EH (cell line): ENCODE data around the gene IRS2.
"Not testable (repeated sequence)": the region's sequence is repeated elsewhere in the genome, so short reads cannot be mapped to it uniquely, and the experiment has no call there.

Experiments used
- DNase-seq: peaks from one replicate; pipeline ENCODE4 v3.0.0-alpha.2; 2015; ENCODE audit warnings: low read depth

The IRS2 gene

DNA sequence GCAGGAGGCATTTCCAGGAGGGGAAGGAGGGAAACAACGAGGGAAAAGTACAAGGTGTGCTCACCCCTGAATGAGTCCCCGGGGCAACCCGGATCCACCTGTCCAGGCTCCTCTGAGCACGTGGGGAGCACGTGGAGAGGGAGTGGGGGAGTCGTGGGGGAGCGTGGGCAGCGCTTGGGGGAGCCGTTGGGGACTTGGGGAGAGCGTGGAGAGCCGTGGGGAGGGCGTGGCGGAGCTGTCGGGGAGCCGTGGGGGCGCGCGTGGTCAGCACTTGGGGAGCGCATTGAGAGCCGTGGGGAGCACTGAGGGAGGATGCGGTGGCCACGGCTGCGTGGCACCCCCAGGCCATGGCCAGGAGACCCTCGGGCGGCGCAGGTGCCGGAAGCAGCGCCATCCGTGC is 52.8 kb downstream of the IRS2 start:
- no peak for DNase-seq

GRCh38 chr13:109732470-109733170 is 53.8 kb downstream of the IRS2 start:
- DNase-seq, result not testable (repeated sequence)

DNA sequence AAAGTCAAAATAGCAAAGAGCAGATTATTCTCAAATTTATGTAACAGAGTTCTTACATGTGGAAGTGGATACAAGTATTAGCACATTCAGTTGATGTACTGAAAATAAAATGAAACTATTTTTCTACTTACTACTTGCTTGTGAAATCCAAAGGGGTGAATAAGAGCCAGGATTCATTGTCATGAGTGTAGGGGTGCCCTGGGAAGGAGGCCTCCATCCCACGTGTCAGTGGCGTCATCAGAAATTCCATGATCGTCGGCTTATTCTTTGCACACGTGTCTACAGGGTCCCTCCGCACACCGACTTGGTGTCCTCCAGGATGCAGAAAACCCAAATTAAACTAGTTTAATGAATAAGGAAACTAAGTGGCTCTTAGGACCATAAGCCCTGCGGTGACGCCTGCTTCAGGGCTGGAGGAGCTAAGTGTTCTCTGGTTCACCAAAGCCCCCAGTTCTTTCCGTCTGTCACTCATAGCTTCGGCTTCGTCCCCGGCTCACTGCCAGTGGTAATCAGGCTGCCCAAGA is 55.5 kb downstream of the IRS2 start:
- DNase-seq, result no peak

GRCh38 chr13:109728791-109729731 is 57.3 kb downstream of the IRS2 start:
- DNase-seq, result peak; percentile 11

DNA sequence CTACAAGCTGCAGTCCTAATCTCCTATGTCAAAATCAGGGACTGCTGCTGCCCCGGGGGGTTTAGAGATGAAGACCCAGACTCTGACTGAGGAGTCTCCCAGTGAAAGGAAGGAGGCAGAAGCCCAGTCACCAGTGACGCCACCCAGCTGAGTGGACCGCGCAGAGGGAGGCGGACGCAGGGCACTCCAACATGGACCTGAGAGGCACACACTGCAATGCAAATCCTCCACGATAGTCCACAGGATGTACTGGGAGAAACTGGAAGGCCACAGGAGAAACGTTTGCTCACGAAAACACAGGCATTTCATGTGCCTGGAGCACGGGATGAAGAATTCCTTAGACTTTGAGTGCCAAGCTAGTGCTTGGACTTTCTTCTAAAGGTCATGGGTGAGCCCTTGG is 58.3 kb downstream of the IRS2 start:
- DNase-seq, result no peak

- no peak for DNase-seq
Observed at GRCh38 chr13:109727251-109727650, 59.1 kb downstream of the IRS2 start.

GRCh38 chr13:109725995-109726637 is 60.3 kb downstream of the IRS2 start:
- no peak for DNase-seq

DNA sequence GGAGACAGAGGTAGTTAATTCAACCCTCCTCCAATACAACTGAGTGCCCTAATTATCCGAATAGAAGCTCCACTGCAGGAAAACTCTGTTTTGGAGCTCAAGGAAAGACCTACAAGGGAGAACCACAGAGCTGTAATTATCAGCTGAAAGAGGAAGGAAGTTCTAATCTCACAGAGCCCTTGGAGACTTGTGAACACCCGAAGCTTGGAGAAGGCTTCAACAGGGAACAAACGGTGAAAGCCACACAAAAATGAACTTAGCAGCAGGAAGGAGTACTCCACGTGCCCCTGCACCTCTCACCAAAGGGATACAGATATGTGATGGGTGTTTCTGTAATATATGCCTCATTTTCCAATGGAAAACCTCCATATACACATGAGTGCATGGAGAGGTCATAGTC is 61.1 kb downstream of the IRS2 start:
- no peak for DNase-seq

DNA sequence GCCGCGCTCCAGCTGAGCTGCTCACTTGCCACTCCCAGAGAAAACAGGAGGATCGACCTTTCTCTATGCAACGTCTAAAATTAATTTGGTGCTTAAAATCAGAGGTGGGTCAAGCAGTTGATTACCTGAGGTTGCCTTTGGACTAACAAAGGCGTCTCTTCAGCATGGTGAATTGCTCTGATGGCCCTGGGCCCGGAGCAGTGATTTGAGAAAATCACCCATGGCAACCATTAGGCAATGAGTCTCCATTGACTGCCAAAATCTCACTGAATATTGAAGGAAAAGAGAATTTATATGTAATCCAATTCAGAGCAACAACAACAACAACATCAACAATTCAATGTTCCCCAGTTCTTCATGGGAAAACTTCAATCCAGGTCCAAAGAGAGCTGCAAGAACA is 61.8 kb downstream of the IRS2 start:
- DNase-seq, result no peak

DNA sequence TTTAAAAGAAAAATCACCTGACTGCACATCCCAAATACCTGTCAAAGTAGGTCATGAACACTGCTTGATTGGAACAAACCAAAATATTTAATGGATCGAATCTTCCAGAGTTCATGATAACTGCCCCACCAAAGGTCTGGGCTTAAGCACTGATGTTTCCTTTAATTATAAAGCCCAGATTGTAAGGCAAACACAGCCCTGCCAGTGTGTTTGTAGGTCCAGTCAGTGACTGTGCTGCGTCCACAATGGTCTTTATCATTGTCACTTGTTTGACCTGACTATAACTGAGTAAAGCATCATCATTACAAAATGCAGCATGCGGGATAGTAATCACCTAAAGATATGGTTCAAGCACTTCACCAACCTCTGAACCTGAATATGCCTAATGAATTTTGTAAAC is 63.3 kb downstream of the IRS2 start:
- DNase-seq, result no peak

DNA sequence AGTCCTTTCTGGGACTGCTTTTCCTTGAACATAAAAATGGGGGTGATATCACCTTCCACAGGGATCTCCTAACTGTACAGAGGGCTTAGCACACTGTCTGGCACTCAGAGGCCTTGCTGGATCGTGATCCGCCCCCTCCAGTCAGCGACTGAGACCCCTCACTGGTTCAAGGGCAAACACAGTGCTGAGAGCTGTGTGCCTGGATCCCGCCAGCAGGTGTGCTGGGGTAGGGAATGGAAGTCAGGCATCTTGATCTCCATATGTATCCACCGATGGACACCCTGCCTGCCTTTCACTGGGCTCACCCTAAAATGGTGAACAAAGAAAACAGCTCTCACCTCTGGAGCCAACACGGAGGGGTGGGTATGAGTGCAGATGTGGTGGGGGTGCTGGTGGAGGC is 64.3 kb downstream of the IRS2 start:
- DNase-seq, result no peak

GRCh38 chr13:109720758-109721184 is 65.6 kb downstream of the IRS2 start:
- no peak for DNase-seq

GRCh38 chr13:109719962-109720646 is 66.3 kb downstream of the IRS2 start:
- no peak for DNase-seq

DNA sequence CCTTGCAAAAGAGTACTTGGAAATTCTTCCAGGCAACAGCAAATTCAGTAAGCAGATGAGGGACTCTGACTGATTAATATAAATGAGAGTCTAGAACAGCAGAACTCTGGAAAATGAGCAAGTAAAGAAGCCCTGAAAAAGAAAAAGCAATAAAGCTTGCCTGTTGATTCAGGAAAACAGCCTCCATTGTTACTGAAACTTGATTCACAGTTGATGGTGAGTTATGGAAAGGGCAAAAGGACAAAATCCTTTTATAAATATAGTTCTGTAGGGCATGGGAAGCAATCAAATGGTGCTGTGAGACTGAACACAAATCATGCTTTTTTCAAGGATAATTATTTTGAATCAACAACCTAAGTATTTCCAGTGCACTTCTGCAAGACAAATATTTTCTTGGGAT is 67.7 kb downstream of the IRS2 start:
- DNase-seq, result no peak

- DNase-seq, result no peak
Observed at GRCh38 chr13:109717686-109718085, 68.7 kb downstream of the IRS2 start.

DNA sequence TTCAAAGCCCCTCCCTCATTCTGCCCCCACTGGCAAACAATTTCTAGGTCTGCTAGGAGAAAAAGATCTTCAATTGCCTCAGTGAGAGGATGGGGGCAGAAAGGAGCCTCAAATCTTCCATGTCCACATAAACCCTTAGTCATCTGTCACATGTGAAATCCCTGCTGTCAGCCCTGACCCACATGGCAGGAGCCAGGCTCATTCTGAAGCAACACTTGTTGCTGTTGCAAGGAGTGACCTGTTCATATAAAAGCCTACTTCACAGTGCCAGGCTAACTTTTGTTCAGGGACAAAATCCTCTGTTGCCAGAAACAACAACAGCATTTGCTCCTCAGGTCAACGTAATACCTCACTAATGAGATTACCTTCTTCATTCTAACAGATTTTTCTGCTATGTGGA is 70.5 kb downstream of the IRS2 start:
- no peak for DNase-seq

DNA sequence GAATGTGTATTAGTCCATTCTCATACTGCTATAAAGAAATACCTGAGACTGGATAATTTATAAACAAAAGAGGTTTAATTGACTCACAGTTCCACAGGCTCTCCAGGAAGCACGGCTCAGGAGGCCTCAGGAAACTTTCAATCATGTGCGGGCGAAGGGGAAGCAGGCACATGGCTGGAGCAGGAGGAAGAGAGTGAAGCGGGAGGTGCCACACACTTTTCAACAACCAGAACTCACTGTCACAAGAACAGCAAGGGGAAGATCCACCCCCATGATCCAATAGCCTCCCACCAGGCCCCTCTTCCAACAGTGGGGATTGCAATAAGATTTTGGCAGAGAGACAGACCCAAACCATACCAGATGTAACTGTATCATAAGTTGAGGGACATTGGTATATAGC is 72.7 kb downstream of the IRS2 start:
- no peak for DNase-seq

DNA sequence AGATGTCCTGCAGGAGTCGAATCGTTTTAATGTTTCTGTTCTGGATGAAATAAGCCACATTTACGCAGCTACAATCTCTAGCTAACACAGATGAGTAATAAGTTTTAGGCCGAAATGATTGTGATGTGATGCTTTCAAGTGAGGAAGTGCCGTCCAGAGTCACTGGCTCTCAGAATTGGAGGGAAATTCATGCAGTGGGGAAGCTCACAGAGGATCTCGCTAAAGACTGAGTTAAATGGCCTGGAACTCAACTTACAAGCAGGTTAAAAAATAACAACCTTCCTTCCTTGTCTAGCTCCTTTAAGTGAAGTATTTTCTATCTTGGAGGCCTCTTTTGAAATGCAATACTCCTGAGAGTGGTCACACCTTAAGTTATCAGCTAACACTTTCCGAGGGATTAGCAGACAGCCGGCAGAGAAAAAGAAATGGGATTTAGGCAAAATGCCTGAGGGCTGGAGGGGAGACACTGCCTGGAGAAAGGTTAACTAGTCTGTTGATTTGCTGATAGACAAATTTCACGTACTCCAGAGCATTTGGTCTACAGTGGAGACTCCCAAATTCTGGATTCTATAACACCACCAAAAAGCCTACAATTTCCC is 74.2 kb downstream of the IRS2 start:
- DNase-seq, result no peak

- no peak for DNase-seq
Observed at GRCh38 chr13:109707742-109708617, 78.4 kb downstream of the IRS2 start.

- no peak for DNase-seq
Observed at GRCh38 chr13:109707044-109707741, 79.2 kb downstream of the IRS2 start.
